ENCODE data around the gene OR5AK2. TPM values are rescaled to one million over a fixed set of nuclear protein-coding genes. Genes with fewer than 3 reads are reported as not detected.

Gene OR5AK2
- total RNA-seq, 1 donor from 2014 or later, result not detected

DNA sequence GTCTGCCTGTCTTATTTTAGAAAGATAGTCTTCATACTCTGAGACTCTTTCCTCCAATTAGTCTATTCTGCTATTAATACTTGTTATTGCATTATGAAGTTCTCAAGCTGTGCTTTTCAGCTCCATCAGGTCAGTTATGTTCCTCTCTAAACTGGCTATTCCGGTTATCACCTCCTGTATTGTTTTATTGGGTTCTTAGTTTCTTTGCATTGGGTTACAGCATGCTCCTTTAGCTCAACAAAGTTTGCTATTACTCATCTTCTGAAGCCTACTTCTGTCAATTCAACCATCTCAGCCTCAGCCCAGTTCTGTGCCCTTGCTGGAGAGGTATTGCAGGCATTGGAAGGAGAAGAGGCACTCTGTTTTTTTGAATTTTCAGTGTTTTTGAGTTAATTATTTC, 21.0 kb upstream of the OR5AK2 start:
- DNase-seq (ENCODE audit: low spot score in 2 of 2, unreplicated experiment in 2 of 2), result no peak
- no peak for TF ChIP-seq CTCF (IDR thresholded peaks at IDR 0.05; ENCODE audit: unreplicated experiment)

GRCh38 chr11:56968524-56968923, 20.2 kb upstream of the OR5AK2 start:
- no peak for TF ChIP-seq CTCF (IDR thresholded peaks at IDR 0.05; ENCODE audit: unreplicated experiment)
- no peaks in the 10 kb centered on the region for H3K36me3 Mint-ChIP-seq
- no peak overlapping the region for H3K27ac Mint-ChIP-seq
- H3K4me3 Mint-ChIP-seq, result no peak overlapping the region
- H3K4me1 Mint-ChIP-seq, result no peaks in the 10 kb centered on the region
- no peak for DNase-seq (ENCODE audit: low spot score in 2 of 2, unreplicated experiment in 2 of 2)
- H3K27me3 Mint-ChIP-seq (ENCODE audit: low read depth), result no peaks in the 10 kb centered on the region
- peaks cover 47% of the 10 kb centered on the region for H3K9me3 Mint-ChIP-seq

More for the DNA sequence above, 21.0 kb upstream of the OR5AK2 start:
- Mint-ChIP-seq H3K27me3 (ENCODE audit: low read depth) (no peaks in the 10 kb centered on the region), H3K36me3 (no peaks in the 10 kb centered on the region), H3K4me1 (no peaks in the 10 kb centered on the region), H3K9me3 (peaks cover 49% of the 10 kb centered on the region), H3K4me3 (no peak overlapping the region), H3K27ac (no peak overlapping the region)

DNA sequence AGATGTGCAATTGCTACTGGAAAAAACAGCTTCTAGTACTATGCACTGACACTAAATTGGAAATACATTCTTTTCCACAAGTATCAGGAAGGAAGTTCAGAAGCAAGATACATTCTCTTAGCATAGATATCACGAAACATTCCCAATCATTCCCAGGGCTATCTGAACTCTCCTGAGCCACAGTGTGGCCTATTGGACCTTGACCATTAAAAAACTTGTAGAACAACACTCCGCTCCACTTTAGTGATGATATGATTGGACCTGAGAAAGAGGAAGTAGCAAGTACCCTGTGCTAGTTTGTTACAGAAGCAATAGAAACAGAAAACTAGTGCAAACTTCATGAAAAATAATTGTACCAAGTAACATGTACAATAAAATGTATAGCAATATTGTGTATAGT, 11.4 kb upstream of the OR5AK2 start:
- H3K27me3 Mint-ChIP-seq (ENCODE audit: low read depth), result no peaks in the 10 kb centered on the region
- no peak for TF ChIP-seq CTCF (IDR thresholded peaks at IDR 0.05; ENCODE audit: unreplicated experiment)
- no peak overlapping the region for H3K27ac Mint-ChIP-seq
- H3K36me3 Mint-ChIP-seq, result no peaks in the 10 kb centered on the region
- no peaks in the 10 kb centered on the region for H3K4me1 Mint-ChIP-seq
- H3K4me3 Mint-ChIP-seq, result no peak overlapping the region
- DNase-seq (ENCODE audit: low spot score in 2 of 2, unreplicated experiment in 2 of 2), result no peak
- peaks cover 13% of the 10 kb centered on the region for H3K9me3 Mint-ChIP-seq

DNA sequence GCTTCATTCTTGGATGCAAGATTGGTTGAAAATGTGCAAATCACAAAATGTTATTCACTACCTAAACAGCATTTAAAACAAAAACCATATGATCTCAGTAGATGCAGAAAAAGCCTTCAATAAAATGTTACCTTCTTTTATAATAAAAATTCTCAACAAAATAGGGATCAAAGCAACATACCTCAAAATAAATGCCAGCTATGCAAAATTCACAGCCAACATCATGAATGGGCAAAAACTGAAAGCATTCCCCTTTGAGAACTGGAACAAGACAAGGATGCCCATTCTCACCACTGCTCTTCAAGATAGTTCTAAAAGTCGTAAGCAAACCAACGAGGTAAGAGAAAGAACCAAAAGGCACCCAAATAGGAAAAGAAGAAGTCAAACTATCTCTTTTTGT, 2.0 kb downstream of the OR5AK2 start:
- H3K4me1 Mint-ChIP-seq, result no peaks in the 10 kb centered on the region
- no peak for DNase-seq (ENCODE audit: low spot score in 2 of 2, unreplicated experiment in 2 of 2)
- H3K9me3 Mint-ChIP-seq, result peaks cover 26% of the 10 kb centered on the region
- no peak for TF ChIP-seq CTCF (IDR thresholded peaks at IDR 0.05; ENCODE audit: unreplicated experiment)
- H3K36me3 Mint-ChIP-seq, result no peaks in the 10 kb centered on the region
- H3K27me3 Mint-ChIP-seq (ENCODE audit: low read depth), result no peaks in the 10 kb centered on the region
- H3K27ac Mint-ChIP-seq, result no peak overlapping the region
- H3K4me3 Mint-ChIP-seq, result no peak overlapping the region

DNA sequence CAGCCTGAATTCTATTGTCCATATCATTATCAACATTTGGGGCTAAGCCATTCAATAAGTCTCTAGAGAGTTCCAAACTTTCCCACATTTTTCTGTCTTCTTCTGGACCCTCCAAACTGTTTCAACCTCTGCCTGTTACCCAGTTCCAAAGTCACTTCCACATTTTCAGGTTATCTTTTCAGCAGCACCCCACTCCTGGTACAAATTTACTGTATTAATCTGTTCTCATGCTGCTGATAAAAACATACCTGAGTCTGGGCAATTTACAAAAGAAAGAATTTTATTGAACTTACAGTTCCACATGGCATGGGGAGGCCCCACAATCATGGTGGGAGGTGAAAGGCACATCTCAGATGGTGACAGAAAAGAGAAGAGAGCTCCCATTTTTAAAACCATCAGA, 5.8 kb downstream of the OR5AK2 start:
- TF ChIP-seq CTCF (IDR thresholded peaks at IDR 0.05; ENCODE audit: unreplicated experiment), result no peak
- Mint-ChIP-seq H3K27me3 (ENCODE audit: low read depth) (no peaks in the 10 kb centered on the region), H3K4me1 (no peaks in the 10 kb centered on the region), H3K4me3 (no peak overlapping the region), H3K9me3 (peaks cover 37% of the 10 kb centered on the region), H3K27ac (no peak overlapping the region), H3K36me3 (no peaks in the 10 kb centered on the region)
- DNase-seq (ENCODE audit: low spot score in 2 of 2, unreplicated experiment in 2 of 2), result no peak

All from mesothelial cell of epicardium (in vitro differentiated cells).